Skin of body (tissue), 2 donors: ENCODE measurements around the gene SHCBP1. TPM values are rescaled to one million over a fixed set of nuclear protein-coding genes. Genes with fewer than 3 reads are reported as not detected.
A peak's percentile ranks its signal among the peaks of the same experiment; 100 is the strongest.

Experiments
- DNase-seq: peaks from one replicate; lab custom pipeline; 2025; lab: John Stamatoyannopoulos, UW
- total RNA-seq: library from RNA; depleted of rRNA; stranded (reverse); fragments of >200 nt; gene quantifications from one replicate; pipeline ENCODE4 v1.2.3, GENCODE V29; 2014

SHCBP1 gene
- total RNA-seq, 1 donor from 2014 or later: 9.0 TPM

GRCh38 chr16:46614006-46614405 is 7.2 kb downstream of the SHCBP1 start:
- DNase-seq: no peak

DNA sequence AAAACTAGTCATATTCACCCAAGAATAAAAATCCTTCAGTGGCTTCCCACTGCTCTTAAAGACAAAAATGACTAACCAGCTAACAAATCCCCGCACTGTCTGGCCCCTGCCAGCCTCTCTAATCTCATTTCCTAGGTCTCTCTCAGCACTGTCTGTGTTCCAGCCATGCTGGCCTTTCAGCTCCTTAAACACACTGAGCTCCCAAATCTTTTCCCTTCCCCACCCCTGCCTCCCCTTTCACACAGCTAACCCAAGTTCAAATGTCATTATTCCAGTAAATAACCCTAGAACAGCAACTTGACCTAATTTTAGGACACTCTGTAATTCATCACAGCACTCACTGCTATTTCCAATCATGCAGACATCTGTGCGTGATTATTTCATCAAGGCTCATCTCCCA is 7.8 kb downstream of the SHCBP1 start:
- no peak for DNase-seq

DNA sequence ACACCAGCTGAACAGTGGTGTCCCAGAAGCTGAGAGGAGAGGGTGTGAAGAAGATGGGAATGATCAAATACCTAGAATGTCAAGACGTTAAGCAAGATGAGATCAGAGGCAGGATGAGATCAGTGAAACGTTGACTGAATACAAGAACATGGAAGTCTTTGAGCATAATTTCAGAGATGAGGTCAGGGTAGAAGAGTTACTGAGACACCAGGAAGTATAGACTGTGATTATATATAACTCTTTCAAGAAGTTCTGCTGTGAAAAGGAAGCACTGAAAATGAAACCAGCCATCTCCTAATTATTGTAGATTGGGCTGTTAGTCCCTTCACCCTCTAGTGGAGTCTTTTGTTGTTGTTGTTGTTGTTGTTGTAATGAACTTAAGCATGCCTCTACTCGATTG is 9.1 kb downstream of the SHCBP1 start:
- DNase-seq: no peak

GRCh38 chr16:46607529-46607928 is 13.7 kb downstream of the SHCBP1 start:
- peak; percentile 24 for DNase-seq

- no peak for DNase-seq
These were observed 14.9 kb downstream of the SHCBP1 start for GRCh38 chr16:46606231-46606630.

GRCh38 chr16:46591257-46591656 is 29.9 kb downstream of the SHCBP1 start:
- DNase-seq: no peak

- DNase-seq: no peak
These were observed 35.1 kb downstream of the SHCBP1 start for GRCh38 chr16:46586011-46586577.

DNA sequence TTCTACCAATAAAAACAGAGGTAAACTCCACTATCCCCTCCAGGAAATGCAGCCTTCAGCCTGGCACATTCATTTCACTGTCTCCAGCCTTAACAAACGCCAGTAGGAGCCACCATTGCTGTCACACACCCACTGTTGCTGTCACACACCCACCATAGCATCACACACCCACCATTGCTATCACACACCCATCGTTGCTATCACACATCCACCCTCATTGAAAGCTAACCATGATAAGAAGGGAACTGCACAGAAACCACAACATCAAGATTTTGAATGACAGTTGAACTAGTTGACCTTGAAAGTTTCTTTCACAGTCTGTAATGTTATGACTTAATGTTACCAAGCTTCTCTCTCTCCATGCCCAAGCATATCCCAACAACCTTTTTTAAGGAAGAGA is 38.1 kb downstream of the SHCBP1 start:
- no peak for DNase-seq

GRCh38 chr16:46582313-46582712 is 38.9 kb downstream of the SHCBP1 start:
- no peak for DNase-seq

- no peak for DNase-seq
These were observed 43.1 kb downstream of the SHCBP1 start for GRCh38 chr16:46577988-46578579.

DNA sequence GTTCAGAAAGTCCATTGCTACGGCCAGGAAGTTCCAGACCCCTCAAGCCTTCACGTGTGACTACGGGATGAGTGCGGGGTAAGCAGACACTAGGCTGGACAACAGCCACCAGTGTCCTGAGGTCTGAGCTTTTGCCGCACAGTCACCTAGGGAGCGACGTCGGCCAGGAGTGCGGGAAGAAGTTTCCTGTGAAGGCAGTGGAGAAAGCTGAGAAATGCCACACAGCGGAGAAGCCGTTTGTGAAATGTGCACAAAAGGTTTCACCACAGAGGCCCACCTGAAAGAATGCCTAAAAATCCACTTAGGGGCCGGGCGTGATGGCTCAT is 47.4 kb downstream of the SHCBP1 start:
- no peak for DNase-seq

DNA sequence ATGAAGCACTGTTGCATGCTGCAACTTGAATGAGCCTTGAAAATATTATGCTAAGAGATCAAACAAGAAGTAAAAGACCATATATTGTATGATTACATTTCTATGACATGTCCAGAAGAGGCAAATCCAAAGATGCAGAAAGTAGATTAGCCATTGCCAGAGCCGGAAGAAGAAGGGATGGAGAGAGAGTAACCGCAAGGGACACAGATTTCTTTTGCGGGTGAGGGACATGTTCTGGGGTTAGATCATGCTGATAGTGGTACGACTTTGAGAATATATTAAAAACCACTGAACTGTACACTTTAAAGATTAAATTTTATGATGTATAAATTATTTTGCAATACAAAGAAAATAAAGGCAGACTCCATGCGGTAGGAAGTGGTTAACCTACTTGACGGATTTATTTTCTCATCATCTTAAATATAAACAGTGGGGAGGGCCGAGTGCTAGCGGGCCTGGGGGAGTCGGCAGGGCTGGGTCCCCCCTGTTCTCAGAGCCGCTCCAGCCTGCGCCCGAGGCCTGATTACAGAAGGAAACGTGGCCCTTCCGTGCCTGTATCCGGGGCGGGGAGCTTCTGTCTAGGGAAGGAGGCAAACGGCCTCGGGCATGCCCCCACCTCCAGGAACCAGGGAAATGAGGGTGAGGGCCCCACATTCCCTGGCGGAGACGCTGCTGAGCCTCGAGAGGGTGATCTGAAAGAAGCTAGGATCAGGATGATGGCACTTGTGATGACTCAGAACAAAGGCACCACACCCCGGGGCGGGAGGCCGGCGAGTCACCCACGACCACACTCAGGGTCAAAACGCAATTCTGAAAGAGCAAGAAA is 48.0 kb downstream of the SHCBP1 start:
- DNase-seq: no peak

DNA sequence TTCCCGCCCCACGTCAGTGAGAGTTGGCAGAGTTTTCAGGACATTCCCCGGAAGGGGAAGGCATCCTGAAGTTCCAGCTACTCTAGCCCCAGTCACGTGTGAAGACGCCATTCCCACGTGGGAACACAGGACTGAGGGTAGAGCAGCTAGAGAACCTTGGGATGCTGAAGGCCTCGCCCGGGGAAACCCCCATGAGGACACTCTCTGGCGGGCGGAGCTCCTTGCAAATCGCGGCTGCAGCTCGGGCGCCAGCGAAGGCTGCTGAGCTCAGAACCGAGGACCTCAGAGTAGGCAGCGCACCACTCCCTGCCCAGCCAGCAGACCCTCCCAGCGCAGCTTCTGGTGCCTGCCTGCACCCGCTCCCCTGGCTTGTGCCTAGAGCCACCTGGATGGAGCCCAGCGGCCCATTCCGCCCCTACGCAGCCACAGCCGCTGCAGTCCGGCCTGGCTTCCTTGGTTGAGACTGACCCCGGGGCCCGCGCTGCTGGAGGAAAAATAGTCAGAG is 51.9 kb downstream of the SHCBP1 start:
- no peak for DNase-seq

- no peak for DNase-seq
These were observed 52.5 kb downstream of the SHCBP1 start for GRCh38 chr16:46568472-46569230.

DNA sequence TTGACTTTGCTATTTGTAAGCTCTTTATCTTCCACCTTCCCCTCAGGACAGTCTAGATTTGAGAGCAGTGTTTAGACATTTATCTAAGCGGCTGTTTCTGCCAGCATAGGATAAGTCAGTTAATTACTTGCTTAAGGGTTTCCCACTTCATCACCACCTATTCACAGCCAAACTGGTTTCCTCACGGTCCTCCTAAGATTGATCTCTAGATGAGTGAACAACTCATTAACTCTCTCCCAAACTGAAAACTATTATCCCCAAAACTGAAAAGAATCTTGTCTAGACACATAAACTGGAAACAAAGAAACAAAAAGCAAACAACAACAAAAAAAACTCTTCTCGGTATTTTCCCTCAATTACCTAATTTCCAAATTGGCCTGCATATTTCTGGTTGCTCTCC is 58.2 kb downstream of the SHCBP1 start:
- no peak for DNase-seq

DNA sequence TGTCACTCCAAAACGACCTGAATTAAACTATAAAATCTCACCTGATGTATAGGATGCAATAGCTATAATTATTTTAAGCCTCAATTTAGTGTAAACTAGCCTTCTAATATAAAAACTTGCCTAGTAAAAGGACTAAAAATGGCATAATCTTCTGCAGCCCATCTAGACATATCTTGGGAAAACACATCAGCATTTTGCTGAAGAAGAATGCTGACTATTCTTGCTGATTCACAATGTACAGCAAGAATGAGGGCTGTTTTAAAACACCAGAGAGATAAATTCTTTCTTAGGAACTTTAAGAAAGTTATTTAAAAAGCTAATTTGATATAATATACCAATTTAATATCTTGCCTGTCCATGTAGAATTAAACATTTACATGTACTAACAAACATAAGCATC is 63.2 kb downstream of the SHCBP1 start:
- no peak for DNase-seq

GRCh38 chr16:46555951-46556350 is 65.2 kb downstream of the SHCBP1 start:
- DNase-seq: no peak

DNA sequence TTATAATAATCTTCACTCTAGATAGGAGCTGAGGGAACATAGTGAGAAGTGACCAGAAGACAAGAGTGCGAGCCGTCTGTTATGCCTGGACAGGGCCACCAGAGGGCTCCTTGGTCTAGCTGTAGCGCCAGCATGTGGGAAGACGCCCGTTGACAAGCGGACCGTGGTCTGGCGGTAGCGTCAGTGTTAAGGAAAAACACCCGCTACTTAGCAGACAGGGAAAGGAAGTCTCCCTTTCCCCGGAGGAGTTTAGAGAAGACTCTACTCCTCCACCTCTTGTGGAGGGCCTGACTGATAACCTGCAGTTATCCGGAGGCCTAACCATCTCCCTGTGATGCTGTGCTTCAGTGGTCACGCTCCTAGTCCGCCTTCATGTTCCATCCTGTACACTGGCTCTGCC is 66.7 kb downstream of the SHCBP1 start:
- DNase-seq: peak; percentile 3

DNA sequence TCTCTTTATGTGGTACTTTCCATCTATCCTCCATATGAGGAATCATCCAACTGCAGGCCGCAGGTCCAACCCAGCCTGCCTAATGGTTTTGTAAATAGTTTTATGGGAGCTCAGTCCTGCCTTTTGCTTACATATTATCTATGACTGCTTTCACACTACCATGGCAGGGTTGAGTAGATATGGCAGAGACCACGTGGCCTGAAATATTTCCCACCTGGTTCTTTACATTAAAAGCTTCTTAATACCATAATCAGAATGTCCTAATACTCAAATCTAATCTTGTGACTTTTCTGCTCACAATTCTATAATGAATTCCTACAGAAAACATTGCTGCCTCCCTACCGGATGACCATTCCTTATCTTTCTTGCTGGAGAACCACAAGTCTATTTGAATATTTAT is 71.7 kb downstream of the SHCBP1 start:
- no peak for DNase-seq
